ENCODE data around the gene HAGHL.
"Not testable (repeated sequence)": the region's sequence is repeated elsewhere in the genome, so short reads cannot be mapped to it uniquely, and the experiment has no call there.

Gene HAGHL

DNA sequence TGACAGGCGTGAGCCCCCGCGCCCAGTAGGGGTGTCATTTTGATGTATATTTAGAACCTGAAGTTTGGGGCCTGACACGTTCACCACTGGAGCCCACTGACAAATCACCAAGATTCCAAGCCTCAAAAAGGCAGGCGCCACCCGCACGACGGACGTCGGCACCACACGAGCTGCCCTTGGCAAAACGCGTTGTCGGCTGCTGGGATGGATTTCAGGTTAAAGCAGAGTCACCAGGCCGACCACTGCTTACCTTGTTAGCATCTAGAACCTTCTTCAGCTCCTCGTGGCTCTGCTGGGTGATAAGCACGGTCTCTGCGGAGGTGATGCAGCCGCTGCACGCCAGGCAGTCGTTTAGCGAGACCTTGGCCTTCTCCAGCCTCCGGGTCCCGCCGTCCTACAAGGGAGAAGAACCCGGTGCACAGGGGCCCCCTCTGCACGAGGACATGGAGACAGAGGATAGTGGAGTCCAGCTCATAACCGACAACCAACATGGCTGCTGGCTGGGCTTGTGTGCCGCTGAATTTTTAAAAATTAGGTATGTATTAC lies 10.1 kb downstream of the HAGHL start:
- DNase-seq = no peak

GRCh38 chr16:739560-740458 lies 12.9 kb downstream of the HAGHL start:
- no peak for DNase-seq

DNA sequence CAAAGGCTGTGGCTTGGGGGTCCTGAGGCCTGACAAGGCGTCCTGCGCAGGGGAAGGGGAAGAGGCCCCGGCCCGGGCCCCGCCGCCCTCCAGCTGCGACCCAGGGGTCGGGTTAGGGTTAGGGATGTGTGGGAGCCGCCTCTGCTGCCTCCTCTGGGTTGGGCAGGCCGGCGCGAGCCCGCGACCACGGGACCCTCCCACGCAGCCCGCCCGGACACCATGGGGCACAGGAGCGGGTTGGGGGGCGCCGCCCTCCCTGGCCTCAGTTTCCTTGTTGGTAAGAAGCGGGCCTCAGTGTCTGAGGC lies 13.5 kb downstream of the HAGHL start:
- DNase-seq = no peak

GRCh38 chr16:740764-741505 lies 14.0 kb downstream of the HAGHL start, which contains the start of gene CIAO3:
CIAO3 (minus strand) TSS chr16:740997; CDS start chr16:740985, 12 bp downstream.
- DNase-seq = peak; percentile 96

- no peak for DNase-seq
These were observed 15.2 kb downstream of the HAGHL start for GRCh38 chr16:741986-742629.

DNA sequence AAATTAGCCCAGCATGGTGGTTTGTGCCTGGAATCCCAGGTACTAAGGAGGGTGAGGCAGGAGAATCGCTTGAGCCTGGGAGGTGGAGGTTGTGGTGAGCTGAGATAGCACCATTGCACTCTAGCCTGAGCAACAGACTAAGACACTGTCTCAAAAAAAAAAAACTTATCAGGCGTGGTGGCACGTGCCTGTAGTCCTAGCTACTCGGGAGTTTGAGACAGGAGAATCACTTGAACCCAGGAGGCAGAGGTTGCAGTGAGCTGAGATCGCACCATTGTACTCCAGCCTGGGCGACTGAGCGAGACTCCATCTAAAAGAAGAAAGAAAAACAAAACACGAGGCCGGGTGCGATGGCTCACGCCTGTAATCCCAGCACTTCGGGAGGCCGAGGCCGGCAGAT lies 16.0 kb downstream of the HAGHL start:
- DNase-seq = not testable (repeated sequence)

- DNase-seq = no peak
These were observed 17.0 kb downstream of the HAGHL start for GRCh38 chr16:743794-744500.

GRCh38 chr16:745739-746138 lies 18.8 kb downstream of the HAGHL start:
- no peak for DNase-seq

DNA sequence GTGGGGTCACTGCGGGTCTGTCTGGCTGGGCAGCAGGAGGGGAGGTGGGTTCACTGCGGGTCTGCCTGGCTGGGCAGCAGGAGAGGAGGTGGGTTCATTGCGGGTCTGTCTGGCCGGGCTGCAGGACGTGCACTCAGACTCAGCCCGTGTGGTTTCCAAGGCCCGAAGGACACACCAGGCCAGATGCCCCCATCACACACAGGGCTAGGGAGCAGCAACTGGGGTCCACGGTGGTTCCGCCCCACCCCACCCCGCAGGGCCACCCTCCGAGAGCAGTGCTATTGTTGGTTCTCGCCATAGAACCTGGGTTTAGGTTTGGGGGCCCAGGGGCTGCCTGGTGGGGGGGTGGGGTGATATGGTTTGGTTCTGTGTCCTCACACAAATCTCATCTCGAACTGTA lies 19.7 kb downstream of the HAGHL start:
- no peak for DNase-seq

- no peak for DNase-seq
These were observed 21.3 kb downstream of the HAGHL start for GRCh38 chr16:747978-748746.

DNA sequence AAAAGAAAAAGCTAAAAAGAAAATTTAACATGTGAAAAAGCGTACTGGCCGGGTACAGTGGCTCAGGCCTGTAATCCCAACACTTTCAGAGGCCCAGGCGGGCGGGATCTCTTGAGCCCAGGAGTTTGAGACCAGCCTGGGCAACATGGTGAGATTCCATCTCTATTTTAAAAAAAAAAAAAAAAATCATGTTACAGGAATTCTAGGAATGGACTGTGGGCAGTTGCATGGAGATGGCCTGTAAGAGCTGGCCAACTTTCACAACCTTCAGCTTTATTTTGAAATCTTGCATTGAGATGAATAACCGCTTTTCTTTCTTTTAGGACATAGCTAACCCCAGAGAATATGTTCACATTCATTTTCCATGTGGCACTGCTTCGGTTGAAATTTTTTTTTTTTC lies 22.1 kb downstream of the HAGHL start:
- DNase-seq = no peak

DNA sequence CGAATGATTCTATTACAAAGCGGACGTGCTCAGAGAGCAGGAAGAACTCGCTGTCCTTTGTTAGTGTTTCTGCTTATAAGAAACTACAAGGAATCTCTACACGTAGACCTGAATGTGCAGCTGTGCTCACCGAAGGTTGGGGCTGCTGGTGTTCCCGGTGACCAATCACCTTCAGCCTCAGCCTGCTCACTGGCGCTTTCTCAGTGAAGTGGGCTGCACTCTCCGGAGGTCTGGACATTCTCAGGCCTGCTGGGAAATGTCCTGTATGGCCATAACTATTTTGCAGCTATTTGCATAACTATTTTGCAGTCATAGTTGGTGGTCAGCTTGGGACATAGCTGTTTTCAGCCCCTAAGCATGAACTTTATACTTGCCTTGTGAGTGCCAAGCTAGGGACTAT lies 23.6 kb downstream of the HAGHL start:
- no peak for DNase-seq

GRCh38 chr16:751152-752006 lies 24.5 kb downstream of the HAGHL start:
- no peak for DNase-seq

DNA sequence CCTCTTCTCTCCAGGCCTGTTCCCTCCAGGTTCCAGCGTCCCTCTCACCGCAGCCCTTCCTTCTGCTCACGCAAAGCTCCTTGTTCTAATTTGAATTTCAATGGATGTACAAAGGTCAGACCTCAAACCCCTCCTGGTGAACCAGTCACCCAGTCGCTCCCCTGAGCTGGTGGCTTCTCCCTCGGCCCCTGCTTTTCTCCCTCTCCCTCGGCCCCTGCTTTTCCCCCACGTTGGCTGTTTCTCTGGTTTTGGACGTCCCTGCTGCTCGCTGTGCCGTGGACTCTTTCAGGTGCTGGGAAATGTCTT lies 25.1 kb downstream of the HAGHL start:
- no peak for DNase-seq

DNA sequence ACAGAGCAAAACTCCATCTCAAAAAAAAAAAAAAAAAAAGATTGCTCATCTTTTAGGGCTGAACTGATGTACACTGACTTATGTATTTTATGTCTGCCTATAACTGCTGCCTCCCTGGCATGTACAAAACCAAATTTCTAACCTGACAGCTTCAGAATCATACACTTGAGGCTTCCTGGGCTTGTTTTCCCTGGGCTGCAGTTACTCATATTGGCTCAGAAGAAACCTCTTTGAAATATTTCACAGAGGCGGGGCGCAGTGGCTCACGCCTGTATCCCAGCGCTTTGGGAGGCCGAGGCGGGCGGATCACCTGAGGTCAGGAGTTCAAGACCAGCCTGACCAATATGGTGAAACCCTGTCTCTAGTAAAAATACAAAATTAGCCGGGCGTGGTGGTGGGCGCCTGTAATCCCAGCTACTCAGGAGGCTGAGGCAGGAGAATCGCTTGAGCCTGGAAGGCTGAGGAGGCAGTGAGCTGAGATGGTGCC lies 27.3 kb downstream of the HAGHL start:
- not testable (repeated sequence) for DNase-seq

DNA sequence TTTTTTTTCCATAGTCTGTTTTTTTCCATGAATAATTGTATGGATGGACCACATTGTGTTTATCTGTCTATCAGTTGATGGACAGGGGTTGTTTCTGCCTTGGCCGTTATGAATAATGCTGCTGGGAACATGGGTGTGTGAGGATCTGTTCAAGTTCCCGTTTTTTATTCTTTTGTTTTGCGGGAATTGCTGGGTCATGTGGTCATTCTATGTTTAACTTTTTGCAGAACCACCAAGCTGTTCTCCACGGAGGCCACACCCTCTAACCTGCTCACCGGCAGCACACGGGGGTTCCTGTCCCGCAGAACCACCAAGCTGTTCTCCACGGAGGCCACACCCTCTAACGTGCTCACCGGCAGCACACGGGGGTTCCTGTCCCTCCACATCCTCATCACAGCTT lies 27.8 kb downstream of the HAGHL start:
- DNase-seq = no peak

- DNase-seq = no peak
These were observed 29.5 kb downstream of the HAGHL start for GRCh38 chr16:756428-756827.

- DNase-seq = no peak
These were observed 32.4 kb downstream of the HAGHL start for GRCh38 chr16:759110-759910.

- no peak for DNase-seq
These were observed 33.2 kb downstream of the HAGHL start for GRCh38 chr16:760065-760464.

Measured in activated T-cell treated with anti-CD3 and anti-CD28 coated beads, Interleukin-2, amount 50 U/mL, for 1 hour (primary cell).